ENCODE measurements around the gene CARMIL1.

Gene CARMIL1

GRCh38 chr6:25635886-25636317 lies 356.7 kb downstream of the CARMIL1 start:
- DNase-seq = no peak

- no peak for DNase-seq
Measured at GRCh38 chr6:25637211-25637610, 358.0 kb downstream of the CARMIL1 start.

GRCh38 chr6:25637960-25638434 lies 358.8 kb downstream of the CARMIL1 start:
- no peak for DNase-seq

- DNase-seq = no peak
Measured at GRCh38 chr6:25639653-25640052, 360.5 kb downstream of the CARMIL1 start.

GRCh38 chr6:25640446-25640845 lies 361.3 kb downstream of the CARMIL1 start:
- no peak for DNase-seq

- no peak for DNase-seq
Measured at GRCh38 chr6:25640891-25641290, 361.7 kb downstream of the CARMIL1 start.

GRCh38 chr6:25641377-25641776 lies 362.2 kb downstream of the CARMIL1 start:
- no peak for DNase-seq

GRCh38 chr6:25641940-25642666 lies 362.9 kb downstream of the CARMIL1 start:
- DNase-seq = no peak

GRCh38 chr6:25642667-25643328 lies 363.6 kb downstream of the CARMIL1 start:
- no peak for DNase-seq

GRCh38 chr6:25645916-25646315 lies 366.7 kb downstream of the CARMIL1 start:
- no peak for DNase-seq

- no peak for DNase-seq
Measured at GRCh38 chr6:25649611-25650010, 370.4 kb downstream of the CARMIL1 start.

- peak; percentile 38 for DNase-seq
Measured at GRCh38 chr6:25652007-25652515, 372.9 kb downstream of the CARMIL1 start, which contains the start of gene SCGN. Gene SCGN, plus strand, starts transcription at chr6:25652215. Its CDS starts 189 bp downstream, at chr6:25652404.

- no peak for DNase-seq
Measured at GRCh38 chr6:25655723-25656122, 376.5 kb downstream of the CARMIL1 start.

- no peak for DNase-seq
Measured at GRCh38 chr6:25659633-25660368, 380.6 kb downstream of the CARMIL1 start.

GRCh38 chr6:25660512-25660911 lies 381.3 kb downstream of the CARMIL1 start:
- DNase-seq = no peak

GRCh38 chr6:25661129-25661779 lies 382.1 kb downstream of the CARMIL1 start:
- no peak for DNase-seq

GRCh38 chr6:25665455-25665854 lies 386.3 kb downstream of the CARMIL1 start:
- DNase-seq = no peak

GRCh38 chr6:25669413-25669812 lies 390.2 kb downstream of the CARMIL1 start:
- no peak for DNase-seq

Measured in 8988T (cell line).